Neural cell (in vitro differentiated cells): ENCODE results near the gene PI4K2B. TPM values are rescaled to one million over a fixed set of nuclear protein-coding genes. Genes with fewer than 3 reads are reported as not detected.
"Not testable (repeated sequence)": the region's sequence is repeated elsewhere in the genome, so short reads cannot be mapped to it uniquely, and the experiment has no call there.

Experiments
- H2AFZ ChIP-seq: fragments of 200-600, 300-800 bp; sonication (generic), shearing (Covaris generic); 2 replicates; pipeline ENCODE4 v1.6.0; 2014; ENCODE audit warnings: low read depth, mild to moderate bottlenecking, antibody characterized with exemption, low read length, moderate library complexity
- H3F3A ChIP-seq: fragments of 200-600 bp; shearing (Covaris generic); 2 replicates; pipeline ENCODE4 v1.6.1; 2016; ENCODE audit warnings: mild to moderate bottlenecking, moderate library complexity, mixed read lengths, antibody characterized with exemption, low read length; ENCODE audit not compliant: insufficient read depth, poor library complexity, severe bottlenecking
- H3K27ac ChIP-seq: fragments of 200-600, 300-800 bp; sonication (generic), shearing (Covaris generic); 2 replicates; pipeline ENCODE4 v1.5.1; 2014; ENCODE audit warnings: mild to moderate bottlenecking, low read length, moderate library complexity
- H3K27me3 ChIP-seq: fragments of 300-800, 200-600 bp; sonication (generic), shearing (Covaris generic); 2 replicates; pipeline ENCODE4 v1.6.0; 2014; ENCODE audit warnings: mild to moderate bottlenecking, low read depth, low read length, moderate library complexity; ENCODE audit not compliant: insufficient read depth
- H3K36me3 ChIP-seq: fragments of 300-800, 200-600 bp; sonication (generic), shearing (Covaris generic); 2 replicates; pipeline ENCODE4 v1.5.1; 2014; ENCODE audit warnings: mild to moderate bottlenecking, antibody characterized with exemption, low read length, moderate library complexity; ENCODE audit not compliant: insufficient read depth
- H3K4me2 ChIP-seq: fragments of 300-800, 200-600 bp; sonication (generic), shearing (Covaris generic); 2 replicates; pipeline ENCODE4 v1.6.0; 2014; ENCODE audit warnings: mild to moderate bottlenecking, low read length
- H3K4me3 ChIP-seq: fragments of 300-800, 200-600 bp; sonication (generic), shearing (Covaris generic); 2 replicates; pipeline ENCODE4 v1.5.1; 2014; ENCODE audit warnings: mild to moderate bottlenecking, low read length, moderate library complexity
- H3K79me2 ChIP-seq: fragments of 200-600 bp; shearing (Covaris generic); replicated peaks from 2 replicates; pipeline ENCODE4 v1.6.0; 2014; ENCODE audit warnings: mild to moderate bottlenecking, low read length, moderate library complexity; ENCODE audit not compliant: insufficient read depth
- H3K9ac ChIP-seq: fragments of 300-800, 200-600 bp; sonication (generic), shearing (Covaris generic); 2 replicates; pipeline ENCODE4 v1.6.1; 2016; ENCODE audit warnings: mild to moderate bottlenecking, low read length, mixed read lengths
- H3K9me2 ChIP-seq: fragments of 200-600 bp; shearing (Covaris generic); 2 replicates; pipeline ENCODE4 v1.6.1; 2016; ENCODE audit warnings: mild to moderate bottlenecking, low read length, mixed read lengths; ENCODE audit not compliant: insufficient read depth
- H3K9me3 ChIP-seq: fragments of 200-600, 300-800 bp; sonication (generic), shearing (Covaris generic); 2 replicates; pipeline ENCODE4 v1.6.1; 2016; ENCODE audit warnings: mild to moderate bottlenecking, mixed run types, low read length, moderate library complexity, mixed read lengths
- H4K20me1 ChIP-seq: fragments of 200-600 bp; shearing (Covaris generic); 2 replicates; pipeline ENCODE4 v1.6.1; 2016; ENCODE audit warnings: mild to moderate bottlenecking, mixed run types; ENCODE audit not compliant: insufficient read depth
- CTCF ChIP-seq: fragments of 450-650 bp; IDR thresholded peaks from 2 replicates; pipeline ENCODE4 v1.5.1; 2014; ENCODE audit warnings: antibody characterized with exemption, mild to moderate bottlenecking, moderate library complexity; ENCODE audit not compliant: poor library complexity, severe bottlenecking
- EP300 ChIP-seq: fragments of 450-650 bp; conservative IDR thresholded peaks from 2 replicates; pipeline ENCODE4 v1.6.1; 2014; ENCODE audit warnings: antibody characterized with exemption, mild to moderate bottlenecking, moderate library complexity; ENCODE audit not compliant: poor library complexity, severe bottlenecking
- EZH2 ChIP-seq: fragments of 200-600, 300-800 bp; shearing (Covaris generic), sonication (generic); IDR thresholded peaks from 2 replicates; pipeline ENCODE4 v1.6.1; 2014; ENCODE audit warnings: antibody characterized with exemption, low read length, borderline replicate concordance, mild to moderate bottlenecking; ENCODE audit not compliant: insufficient read depth, poor library complexity, severe bottlenecking
- MXI1 ChIP-seq: fragments of 450-650 bp; conservative IDR thresholded peaks from 2 replicates; pipeline ENCODE4 v1.6.1; 2014; ENCODE audit warnings: antibody characterized with exemption, mild to moderate bottlenecking; ENCODE audit not compliant: poor library complexity, severe bottlenecking
- POLR2AphosphoS5 ChIP-seq: IDR thresholded peaks from 2 replicates; pipeline ENCODE4 v1.6.1; 2012
- RAD21 ChIP-seq: fragments of 450-650 bp; conservative IDR thresholded peaks from 2 replicates; pipeline ENCODE4 v1.6.1; 2014; ENCODE audit warnings: antibody characterized with exemption, mild to moderate bottlenecking, moderate library complexity
- REST ChIP-seq: IDR thresholded peaks from 2 replicates; pipeline ENCODE4 v1.6.1; 2012; ENCODE audit warnings: borderline replicate concordance
- SMC3 ChIP-seq: fragments of 450-650 bp; conservative IDR thresholded peaks from 2 replicates; pipeline ENCODE4 v1.6.1; 2014; ENCODE audit warnings: antibody characterized with exemption, mild to moderate bottlenecking, moderate library complexity; ENCODE audit not compliant: poor library complexity
- TAF1 ChIP-seq: IDR thresholded peaks from 2 replicates; pipeline ENCODE4 v1.6.1; 2012; ENCODE audit warnings: low read depth
- polyA plus RNA-seq: library from polyadenylated mRNA; depleted of rRNA; stranded (reverse); fragments of >200 nt; gene quantifications from 2 replicates; pipeline ENCODE4 v1.2.3, GENCODE V29; 2014

Gene PI4K2B
- polyA plus RNA-seq, 1 donor from 2014 or later, result 10.0 TPM

GRCh38 chr4:25236971-25237370 is 3.1 kb downstream of the PI4K2B start:
- H3K4me2 ChIP-seq, result no peak overlapping the region
- H3K9me2 ChIP-seq, result no peaks in the 10 kb centered on the region
- no peak overlapping the region for H2AFZ ChIP-seq
- TF ChIP-seq POLR2AphosphoS5 (no peak), RAD21 (no peak), SMC3 (no peak), MXI1 (no peak), CTCF (no peak), TAF1 (no peak), EZH2 (no peak), EP300 (no peak), REST (no peak)
- H3F3A ChIP-seq, result peaks cover 8% of the 10 kb centered on the region
- no peaks in the 10 kb centered on the region for H4K20me1 ChIP-seq
- peaks cover 12% of the 10 kb centered on the region for H3K9me3 ChIP-seq
- H3K36me3 ChIP-seq, result no peaks in the 10 kb centered on the region
- H3K9ac ChIP-seq, result no peak overlapping the region
- no peaks in the 10 kb centered on the region for H3K79me2 ChIP-seq
- no peak overlapping the region for H3K27ac ChIP-seq
- no peaks in the 10 kb centered on the region for H3K27me3 ChIP-seq
- H3K4me3 ChIP-seq, result no peak overlapping the region

DNA sequence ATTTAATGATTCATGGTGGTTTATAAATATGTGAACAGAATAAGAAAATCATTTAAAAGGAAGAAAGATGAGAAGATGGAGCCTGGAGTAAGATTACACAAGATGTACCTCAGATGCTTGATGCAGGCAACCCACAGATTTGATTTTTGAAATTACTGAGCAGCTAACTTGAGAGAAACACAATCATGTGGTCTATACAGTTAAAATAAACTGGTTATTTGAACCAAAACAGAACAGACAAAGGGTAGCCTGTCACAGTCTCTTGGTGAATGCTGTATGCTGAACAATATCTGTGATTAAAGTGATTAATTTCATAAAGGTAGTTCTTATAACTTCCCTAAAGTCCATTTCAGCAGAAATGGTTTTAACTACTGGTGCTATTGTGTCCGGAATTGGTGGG is 4.2 kb downstream of the PI4K2B start:
- Histone ChIP-seq H3K9me2 (no peaks in the 10 kb centered on the region), H3K79me2 (no peaks in the 10 kb centered on the region), H3K36me3 (no peaks in the 10 kb centered on the region), H3F3A (peaks cover 8% of the 10 kb centered on the region), H3K4me3 (no peak overlapping the region), H2AFZ (no peak overlapping the region), H4K20me1 (no peaks in the 10 kb centered on the region), H3K9ac (no peak overlapping the region), H3K27ac (no peak overlapping the region), H3K9me3 (peaks cover 3% of the 10 kb centered on the region), H3K4me2 (no peak overlapping the region), H3K27me3 (no peaks in the 10 kb centered on the region)
- TF ChIP-seq POLR2AphosphoS5, result no peak
- TF ChIP-seq SMC3, result no peak
- TF ChIP-seq EP300, result no peak

- not testable (repeated sequence) for H3K36me3 ChIP-seq, H3K9me2 ChIP-seq, H2AFZ ChIP-seq, H3K79me2 ChIP-seq, H3K9me3 ChIP-seq, H3K27me3 ChIP-seq, H3K4me3 ChIP-seq, H3K27ac ChIP-seq, H3K9ac ChIP-seq, H4K20me1 ChIP-seq, H3F3A ChIP-seq, H3K4me2 ChIP-seq
Observed at GRCh38 chr4:25239528-25239927, 5.7 kb downstream of the PI4K2B start.

- not testable (repeated sequence) for H3K9ac ChIP-seq, H3K9me2 ChIP-seq, H4K20me1 ChIP-seq, H3K4me3 ChIP-seq, H3F3A ChIP-seq, H3K36me3 ChIP-seq, H2AFZ ChIP-seq, H3K79me2 ChIP-seq, H3K4me2 ChIP-seq, H3K9me3 ChIP-seq, H3K27me3 ChIP-seq, H3K27ac ChIP-seq
Observed at GRCh38 chr4:25240754-25241210, 6.9 kb downstream of the PI4K2B start.

- not testable (repeated sequence) for H3K27me3 ChIP-seq, H4K20me1 ChIP-seq, H3K4me3 ChIP-seq, H3K9ac ChIP-seq, H3K27ac ChIP-seq, H3K9me3 ChIP-seq, H3K4me2 ChIP-seq, H3K36me3 ChIP-seq, H2AFZ ChIP-seq, H3K9me2 ChIP-seq, H3K79me2 ChIP-seq, H3F3A ChIP-seq
Observed at GRCh38 chr4:25242195-25242594, 8.4 kb downstream of the PI4K2B start.
